K562 (cell line): ENCODE data around the gene AGRN. TPM values are rescaled to one million over a fixed set of nuclear protein-coding genes. Genes with fewer than 3 reads are reported as not detected.

ENCODE experiments used
- ARHGAP35 ChIP-seq: fragments of 450-650 bp; IDR thresholded peaks from 2 replicates; pipeline ENCODE4 v1.6.1; 2018; ENCODE audit not compliant: partially characterized antibody
- BRCA1 ChIP-seq, 2 experiments: fragments of 450-650 bp in 1 of 2; sonication (generic) in 1 of 2; formaldehyde crosslinking in 1 of 2; IDR thresholded peaks; 2 replicates each; pipeline versions ENCODE4 v1.5.0 to v1.6.1; 2017 to 2020; ENCODE audit warnings: mild to moderate bottlenecking in 1 of 2, missing genetic modification reagents in 1 of 2
- CBX2 ChIP-seq: fragments of 200-600 bp; sonication (generic); IDR thresholded peaks from one replicate; pipeline ENCODE4 v1.6.1; 2012; ENCODE audit warnings: mild to moderate bottlenecking, low read length, inconsistent platforms; ENCODE audit not compliant: insufficient read depth, poor library complexity, severe bottlenecking
- CREM ChIP-seq: IDR thresholded peaks from 2 replicates; pipeline ENCODE4 v1.6.1; 2014; ENCODE audit warnings: antibody characterized with exemption, low read depth
- E2F3 ChIP-seq: fragments of 250-450 bp; sonication (Bioruptor Pico); IDR thresholded peaks from 2 replicates; pipeline ENCODE4 v1.4.0; 2020; ENCODE audit warnings: mild to moderate bottlenecking
- EP400 ChIP-seq: fragments of 450-650 bp; IDR thresholded peaks from 2 replicates; pipeline ENCODE4 v1.6.1; 2017; ENCODE audit warnings: antibody characterized with exemption, mild to moderate bottlenecking, moderate library complexity
- ETS1 ChIP-seq: conservative IDR thresholded peaks from 2 replicates; pipeline ENCODE4 v1.6.1; 2011; ENCODE audit warnings: low read depth, mild to moderate bottlenecking, low read length; ENCODE audit not compliant: control insufficient read depth
- ETV6 ChIP-seq, 3 experiments: fragments of 150-350 bp in 1 of 3; sonication (generic) in 1 of 3; formaldehyde crosslinking in 1 of 3; IDR thresholded peaks; 2 replicates each; pipeline versions ENCODE4 v1.6.1 to v1.8.0; 2014 to 2022; ENCODE audit warnings: borderline replicate concordance in 2 of 3, low read depth in 2 of 3, antibody characterized with exemption in 1 of 3, low read length in 1 of 3, mild to moderate bottlenecking in 1 of 3, missing genetic modification reagents in 1 of 3
- FOXP1 ChIP-seq: sonication (generic); formaldehyde crosslinking; IDR thresholded peaks from 2 replicates; pipeline ENCODE4 v1.8.0; 2022; ENCODE audit warnings: mild to moderate bottlenecking, missing genetic modification reagents
- HMG20B ChIP-seq: fragments of 250-450 bp; sonication (Bioruptor Pico); IDR thresholded peaks from 2 replicates; pipeline ENCODE4 v1.5.0; 2021; ENCODE audit warnings: mild to moderate bottlenecking
- HNRNPUL1 ChIP-seq: fragments of 200-400 bp; formaldehyde crosslinking; IDR thresholded peaks from 2 replicates; pipeline ENCODE4 v1.6.1; 2017; ENCODE audit warnings: low read length
- IRF9 ChIP-seq: fragments of 450-650 bp; IDR thresholded peaks from 2 replicates; pipeline ENCODE4 v1.6.1; 2016; ENCODE audit warnings: missing biosample characterization, missing genetic modification characterization
- KAT7 ChIP-seq: sonication (generic); formaldehyde crosslinking; IDR thresholded peaks from 2 replicates; pipeline ENCODE4 v1.8.0; 2022; ENCODE audit warnings: missing genetic modification reagents, mild to moderate bottlenecking, borderline replicate concordance
- NCOR1 ChIP-seq: fragments of 450-650 bp; IDR thresholded peaks from 2 replicates; pipeline ENCODE4 v1.6.1; 2016; ENCODE audit warnings: mild to moderate bottlenecking, moderate library complexity
- NFIC ChIP-seq: fragments of 450-650 bp; IDR thresholded peaks from 2 replicates; pipeline ENCODE4 v1.6.1; 2017; ENCODE audit warnings: mild to moderate bottlenecking, inconsistent platforms
- NRF1 ChIP-seq, 2 experiments: fragments of 450-650 bp; IDR thresholded peaks in 1 of 2; conservative IDR thresholded peaks in 1 of 2; 2 replicates each; pipeline ENCODE4 v1.6.1; 2014; ENCODE audit warnings: mild to moderate bottlenecking in 2 of 2
- RB1 ChIP-seq: fragments of 450-650 bp; IDR thresholded peaks from 2 replicates; pipeline ENCODE4 v1.6.1; 2017; ENCODE audit warnings: low read depth, mild to moderate bottlenecking
- RNF2 ChIP-seq: sonication (generic); IDR thresholded peaks from 2 replicates; pipeline ENCODE4 v1.6.1; 2016
- SAP30 ChIP-seq: fragments of 200-600 bp; sonication (generic); IDR thresholded peaks from 2 replicates; pipeline ENCODE4 v1.6.1; 2012; ENCODE audit warnings: borderline replicate concordance, low read depth, mild to moderate bottlenecking, moderate library complexity, low read length, control low read depth, inconsistent platforms; ENCODE audit not compliant: insufficient read depth, poor library complexity, severe bottlenecking
- SETDB1 ChIP-seq: IDR thresholded peaks from one replicate; pipeline ENCODE4 v1.6.1; 2012; ENCODE audit warnings: low read length, control low read depth, inconsistent platforms
- TAL1 ChIP-seq: fragments of 450-650 bp; IDR thresholded peaks from 2 replicates; pipeline ENCODE4 v1.6.1; 2016; ENCODE audit warnings: mild to moderate bottlenecking
- TARDBP ChIP-seq: fragments of 450-650 bp; IDR thresholded peaks from 2 replicates; pipeline ENCODE4 v1.6.1; 2016
- TEAD4 ChIP-seq, 2 experiments: sonication (generic) in 1 of 2; formaldehyde crosslinking in 1 of 2; IDR thresholded peaks; 2 replicates each; pipeline versions ENCODE4 v1.6.1 to v1.8.0; 2012 to 2022; ENCODE audit warnings: borderline replicate concordance in 1 of 2, inconsistent platforms in 1 of 2, low read length in 1 of 2, mild to moderate bottlenecking in 1 of 2, missing genetic modification reagents in 1 of 2
- U2AF1 ChIP-seq: fragments of 200-400 bp; formaldehyde crosslinking; optimal IDR thresholded peaks from 2 replicates; pipeline ENCODE3; 2017; ENCODE audit warnings: mild to moderate bottlenecking, low read depth, low read length, moderate library complexity
- YBX1 ChIP-seq: fragments of 450-650 bp; IDR thresholded peaks from 2 replicates; pipeline ENCODE4 v1.7.1; 2016; ENCODE audit warnings: mild to moderate bottlenecking
- ZBED1 ChIP-seq: IDR thresholded peaks from 2 replicates; pipeline ENCODE4 v1.6.1; 2014
- ZNF133 ChIP-seq: fragments of 250-450 bp; sonication (Bioruptor Pico); IDR thresholded peaks from 2 replicates; pipeline ENCODE4 v1.4.0; 2020; ENCODE audit warnings: mild to moderate bottlenecking
- ZNF143 ChIP-seq: sonication (generic); formaldehyde crosslinking; IDR thresholded peaks from 2 replicates; pipeline ENCODE4 v1.9.0; 2022; ENCODE audit warnings: mild to moderate bottlenecking, missing genetic modification reagents
- ZNF431 ChIP-seq: sonication (generic); formaldehyde crosslinking; IDR thresholded peaks from 2 replicates; pipeline ENCODE4 v1.8.0; 2022; ENCODE audit warnings: mild to moderate bottlenecking, missing genetic modification reagents
- ZSCAN29 ChIP-seq: fragments of 450-650 bp; IDR thresholded peaks from 2 replicates; pipeline ENCODE4 v1.6.1; 2017
- polyA plus RNA-seq, 8 experiments: library from polyadenylated mRNA; depleted of rRNA in 4 of 8; stranded (reverse) in 5 of 8; unstranded in 3 of 8; fragments of >200 nt; fragmentation: Nextera tagmentation in 2 of 8; fragmentation: Illumina TruSeq in 1 of 8; extraction: Ambion mirVana in 2 of 8; extraction: Trizol in 1 of 8; gene quantifications; 2 replicates each; pipeline versions ENCODE4 v1.2.1 to v1.2.3, GENCODE V29; 2011 to 2014; ENCODE audit warnings: inconsistent platforms in 1 of 8, missing spikeins in 1 of 8
- total RNA-seq, 7 experiments: library from RNA; depleted of rRNA in 6 of 7; stranded (reverse); fragments of >200 nt in 6 of 7; fragmentation: Illumina TruSeq in 2 of 7; extraction: Trizol in 2 of 7; gene quantifications; 2 replicates each; pipeline versions ENCODE4 v1.2.1 to v1.2.3, GENCODE V29; 2011 to 2021; ENCODE audit warnings: low replicate concordance in 1 of 7

The AGRN gene
- total and polyA plus RNA-seq, 9 of the 15 experiments (the other 6 are each of a cell fraction or from before 2014, with no cell fraction given), result 0.04 to 111 (median 18.1) TPM

- TF ChIP-seq KAT7 (CRISPR knock-in tag) (no peak), RNF2 (no peak), ETV6 (IDR thresholded peaks at IDR 0.05; ENCODE audit: borderline replicate concordance in 1 of 2, low read depth in 2 of 2, low read length in 1 of 2) (no peak), ETV6 (CRISPR knock-in tag; IDR thresholded peaks at IDR 0.05; ENCODE audit: borderline replicate concordance) (no peak), ZNF143 (CRISPR knock-in tag) (no peak), HNRNPUL1 (no peak), CBX2 (no peak), CREM (peak; percentile 80), YBX1 (no peak), BRCA1 (IDR thresholded peaks at IDR 0.05) (no peak), BRCA1 (CRISPR knock-in tag; IDR thresholded peaks at IDR 0.05) (no peak), ETS1 (0 out of 2 replicates have a peak, but pooled peaks have one; percentile 15), ZNF431 (CRISPR knock-in tag) (0 out of 2 replicates have a peak, but pooled peaks have one; percentile 51), E2F3 (CRISPR knock-in tag) (no peak), NRF1 (conservative IDR thresholded peaks at IDR 0.05 in 1 of 2, IDR thresholded peaks at IDR 0.05 in 1 of 2) (peak; percentile 15 to 23; a peak in 1 of 4 replicates), NFIC (peak; percentile 66), NCOR1 (no peak), HMG20B (CRISPR knock-in tag) (no peak), ZBED1 (no peak), SAP30 (peak; percentile 56), ZSCAN29 (peak; percentile 95), FOXP1 (CRISPR knock-in tag) (0 out of 2 replicates have a peak, but pooled peaks have one; percentile 4), TARDBP (no peak), EP400 (no peak), ARHGAP35 (no peak), TAL1 (no peak), U2AF1 (no peak), RB1 (0 out of 2 replicates have a peak, but pooled peaks have one; percentile 50), IRF9 (no peak), TEAD4 (IDR thresholded peaks at IDR 0.05; ENCODE audit: low read length) (peak; percentile 5; the same call in 1 of the 2 replicates), TEAD4 (CRISPR knock-in tag; IDR thresholded peaks at IDR 0.05; ENCODE audit: borderline replicate concordance) (no peak), SETDB1 (no peak), ZNF133 (CRISPR knock-in tag) (no peak)
Observed at GRCh38 chr1:998995-999724, 20.8 kb upstream of the AGRN start (continued).
